K562 (cell line): ENCODE data around the gene GRIN1. TPM values are rescaled to one million over a fixed set of nuclear protein-coding genes. Genes with fewer than 3 reads are reported as not detected.

Source experiments
- GABPB1 ChIP-seq: sonication (generic); formaldehyde crosslinking; IDR thresholded peaks from 2 replicates; pipeline ENCODE4 v1.8.0; 2022; ENCODE audit warnings: mild to moderate bottlenecking, missing genetic modification reagents
- GTF2F1 ChIP-seq: IDR thresholded peaks from 2 replicates; pipeline ENCODE4 v1.6.1; 2011; ENCODE audit warnings: low read depth, low read length, improper control_type of control experiment
- KDM5B ChIP-seq: fragments of 200-600 bp; sonication (generic); IDR thresholded peaks from 2 replicates; pipeline ENCODE4 v1.6.1; 2012; ENCODE audit warnings: low read depth, mild to moderate bottlenecking, moderate library complexity, low read length, control low read depth, inconsistent platforms; ENCODE audit not compliant: insufficient replicate concordance
- PHB2 ChIP-seq: fragments of 450-650 bp; IDR thresholded peaks from 2 replicates; pipeline ENCODE4 v1.6.1; 2017; ENCODE audit warnings: low read depth
- POLR2G ChIP-seq: fragments of 200-400 bp; formaldehyde crosslinking; IDR thresholded peaks from 2 replicates; pipeline ENCODE4 v1.6.1; 2017; ENCODE audit warnings: low read depth, mild to moderate bottlenecking, antibody characterized with exemption, low read length, moderate library complexity
- TCF3 ChIP-seq: sonication (generic); formaldehyde crosslinking; IDR thresholded peaks from 2 replicates; pipeline ENCODE4 v1.4.0; 2020; ENCODE audit warnings: mild to moderate bottlenecking, missing genetic modification reagents
- TCF7L2 ChIP-seq: fragments of 150-350 bp; IDR thresholded peaks from 2 replicates; pipeline ENCODE4 v1.6.1; 2016; ENCODE audit warnings: low read depth, mild to moderate bottlenecking, low read length, moderate library complexity
- ZBTB7A ChIP-seq: IDR thresholded peaks from 2 replicates; pipeline ENCODE4 v1.6.1; 2011; ENCODE audit warnings: low read depth, mild to moderate bottlenecking, low read length, moderate library complexity, borderline replicate concordance; ENCODE audit not compliant: control insufficient read depth
- ZNF431 ChIP-seq: sonication (generic); formaldehyde crosslinking; IDR thresholded peaks from 2 replicates; pipeline ENCODE4 v1.8.0; 2022; ENCODE audit warnings: mild to moderate bottlenecking, missing genetic modification reagents
- polyA plus RNA-seq, 8 experiments: library from polyadenylated mRNA; depleted of rRNA in 4 of 8; stranded (reverse) in 5 of 8; unstranded in 3 of 8; fragments of >200 nt; fragmentation: Nextera tagmentation in 2 of 8; fragmentation: Illumina TruSeq in 1 of 8; extraction: Ambion mirVana in 2 of 8; extraction: Trizol in 1 of 8; gene quantifications; 2 replicates each; pipeline versions ENCODE4 v1.2.1 to v1.2.3, GENCODE V29; 2011 to 2014; ENCODE audit warnings: inconsistent platforms in 1 of 8, missing spikeins in 1 of 8
- total RNA-seq, 7 experiments: library from RNA; depleted of rRNA in 6 of 7; stranded (reverse); fragments of >200 nt in 6 of 7; fragmentation: Illumina TruSeq in 2 of 7; extraction: Trizol in 2 of 7; gene quantifications; 2 replicates each; pipeline versions ENCODE4 v1.2.1 to v1.2.3, GENCODE V29; 2011 to 2021; ENCODE audit warnings: low replicate concordance in 1 of 7
- TF ChIP-seq, protein P1 (sequence below): sonication (generic); formaldehyde crosslinking; IDR thresholded peaks from 2 replicates; pipeline ENCODE4 v1.9.0; 2022; ENCODE audit warnings: mild to moderate bottlenecking, missing genetic modification reagents
- TF ChIP-seq, protein P2 (sequence below): fragments of 250-450 bp; sonication (Bioruptor Pico); IDR thresholded peaks from 2 replicates; pipeline ENCODE4 v1.5.0; 2021
- TF ChIP-seq, protein P3 (sequence below): sonication (generic); formaldehyde crosslinking; IDR thresholded peaks from 2 replicates; pipeline ENCODE4 v1.8.1; 2023; ENCODE audit warnings: mild to moderate bottlenecking, missing genetic modification reagents, moderate library complexity
- TF ChIP-seq, protein P4 (sequence below), 2 experiments: fragments of 450-650 bp in 1 of 2; sonication (generic) in 1 of 2; formaldehyde crosslinking in 1 of 2; IDR thresholded peaks; 2 replicates each; pipeline versions ENCODE4 v1.7.1 to v1.9.0; 2016 to 2022; ENCODE audit warnings: inconsistent platforms in 1 of 2, mild to moderate bottlenecking in 1 of 2, missing genetic modification reagents in 1 of 2

Gene GRIN1
- total and polyA plus RNA-seq, 9 of the 15 experiments (the other 6 are each of a cell fraction or from before 2014, with no cell fraction given): 0.03 to 0.35 (median 0.16) TPM; not detected in 6

DNA sequence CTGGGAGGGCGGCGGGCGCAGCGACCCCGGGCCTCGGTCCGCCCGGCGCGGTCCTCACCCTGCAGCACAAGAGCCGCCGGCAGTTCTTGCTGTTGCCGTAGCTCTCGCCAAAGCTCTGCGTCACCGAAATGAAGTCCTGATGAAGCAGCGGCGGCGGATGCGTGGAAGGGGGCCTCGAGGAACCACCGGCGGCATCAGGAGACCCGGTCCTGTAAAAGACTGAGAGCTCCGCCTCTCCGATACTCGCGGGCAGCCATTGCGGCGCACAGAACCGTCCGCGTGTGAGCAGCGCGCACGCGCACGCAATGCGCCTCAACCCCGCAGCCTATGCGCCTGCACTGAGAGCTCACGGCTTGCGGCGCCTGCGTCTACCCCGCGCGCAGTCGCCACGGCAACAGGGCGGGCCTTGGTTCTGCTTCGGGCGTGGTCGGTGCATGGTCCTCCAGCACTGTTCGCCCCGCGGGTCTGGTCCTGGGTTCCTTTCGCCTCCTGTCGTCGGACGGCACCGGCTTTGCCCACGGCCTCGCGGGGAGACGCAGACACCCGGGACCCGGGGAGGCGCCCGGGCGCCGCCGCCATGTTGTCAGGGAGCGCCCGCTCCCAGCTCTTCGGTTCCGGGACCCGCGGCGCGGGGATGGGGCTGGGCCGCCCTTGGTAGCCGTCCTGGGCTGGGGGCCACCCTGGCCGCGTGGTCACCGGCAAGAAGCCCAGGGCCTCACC, 9.3 kb upstream of the GRIN1 start (continued):
- TF ChIP-seq GABPB1 (CRISPR knock-in tag): peak; percentile 75
- TF ChIP-seq, protein P1, sequence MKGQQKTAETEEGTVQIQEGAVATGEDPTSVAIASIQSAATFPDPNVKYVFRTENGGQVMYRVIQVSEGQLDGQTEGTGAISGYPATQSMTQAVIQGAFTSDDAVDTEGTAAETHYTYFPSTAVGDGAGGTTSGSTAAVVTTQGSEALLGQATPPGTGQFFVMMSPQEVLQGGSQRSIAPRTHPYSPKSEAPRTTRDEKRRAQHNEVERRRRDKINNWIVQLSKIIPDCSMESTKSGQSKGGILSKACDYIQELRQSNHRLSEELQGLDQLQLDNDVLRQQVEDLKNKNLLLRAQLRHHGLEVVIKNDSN: 0 out of 2 replicates have a peak, but pooled peaks have one; percentile 7
- peak; percentile 78; the same call in 1 of the 2 replicates for TF ChIP-seq GTF2F1
- TF ChIP-seq TCF7L2: no peak
- TF ChIP-seq TCF3 (CRISPR knock-in tag): no peak
- TF ChIP-seq, protein P2, sequence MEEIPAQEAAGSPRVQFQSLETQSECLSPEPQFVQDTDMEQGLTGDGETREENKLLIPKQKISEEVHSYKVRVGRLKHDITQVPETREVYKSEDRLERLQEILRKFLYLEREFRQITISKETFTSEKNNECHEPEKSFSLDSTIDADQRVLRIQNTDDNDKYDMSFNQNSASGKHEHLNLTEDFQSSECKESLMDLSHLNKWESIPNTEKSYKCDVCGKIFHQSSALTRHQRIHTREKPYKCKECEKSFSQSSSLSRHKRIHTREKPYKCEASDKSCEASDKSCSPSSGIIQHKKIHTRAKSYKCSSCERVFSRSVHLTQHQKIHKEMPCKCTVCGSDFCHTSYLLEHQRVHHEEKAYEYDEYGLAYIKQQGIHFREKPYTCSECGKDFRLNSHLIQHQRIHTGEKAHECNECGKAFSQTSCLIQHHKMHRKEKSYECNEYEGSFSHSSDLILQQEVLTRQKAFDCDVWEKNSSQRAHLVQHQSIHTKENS (CRISPR knock-in tag): no peak
- TF ChIP-seq PHB2: no peak
- 0 out of 2 replicates have a peak, but pooled peaks have one; percentile 37 for TF ChIP-seq ZNF431 (CRISPR knock-in tag)
- TF ChIP-seq ZBTB7A: peak; percentile 49; the same call in 1 of the 2 replicates
- TF ChIP-seq, protein P3, sequence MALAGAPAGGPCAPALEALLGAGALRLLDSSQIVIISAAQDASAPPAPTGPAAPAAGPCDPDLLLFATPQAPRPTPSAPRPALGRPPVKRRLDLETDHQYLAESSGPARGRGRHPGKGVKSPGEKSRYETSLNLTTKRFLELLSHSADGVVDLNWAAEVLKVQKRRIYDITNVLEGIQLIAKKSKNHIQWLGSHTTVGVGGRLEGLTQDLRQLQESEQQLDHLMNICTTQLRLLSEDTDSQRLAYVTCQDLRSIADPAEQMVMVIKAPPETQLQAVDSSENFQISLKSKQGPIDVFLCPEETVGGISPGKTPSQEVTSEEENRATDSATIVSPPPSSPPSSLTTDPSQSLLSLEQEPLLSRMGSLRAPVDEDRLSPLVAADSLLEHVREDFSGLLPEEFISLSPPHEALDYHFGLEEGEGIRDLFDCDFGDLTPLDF (CRISPR knock-in tag): 0 out of 2 replicates have a peak, but pooled peaks have one; percentile 6
- TF ChIP-seq, protein P4, sequence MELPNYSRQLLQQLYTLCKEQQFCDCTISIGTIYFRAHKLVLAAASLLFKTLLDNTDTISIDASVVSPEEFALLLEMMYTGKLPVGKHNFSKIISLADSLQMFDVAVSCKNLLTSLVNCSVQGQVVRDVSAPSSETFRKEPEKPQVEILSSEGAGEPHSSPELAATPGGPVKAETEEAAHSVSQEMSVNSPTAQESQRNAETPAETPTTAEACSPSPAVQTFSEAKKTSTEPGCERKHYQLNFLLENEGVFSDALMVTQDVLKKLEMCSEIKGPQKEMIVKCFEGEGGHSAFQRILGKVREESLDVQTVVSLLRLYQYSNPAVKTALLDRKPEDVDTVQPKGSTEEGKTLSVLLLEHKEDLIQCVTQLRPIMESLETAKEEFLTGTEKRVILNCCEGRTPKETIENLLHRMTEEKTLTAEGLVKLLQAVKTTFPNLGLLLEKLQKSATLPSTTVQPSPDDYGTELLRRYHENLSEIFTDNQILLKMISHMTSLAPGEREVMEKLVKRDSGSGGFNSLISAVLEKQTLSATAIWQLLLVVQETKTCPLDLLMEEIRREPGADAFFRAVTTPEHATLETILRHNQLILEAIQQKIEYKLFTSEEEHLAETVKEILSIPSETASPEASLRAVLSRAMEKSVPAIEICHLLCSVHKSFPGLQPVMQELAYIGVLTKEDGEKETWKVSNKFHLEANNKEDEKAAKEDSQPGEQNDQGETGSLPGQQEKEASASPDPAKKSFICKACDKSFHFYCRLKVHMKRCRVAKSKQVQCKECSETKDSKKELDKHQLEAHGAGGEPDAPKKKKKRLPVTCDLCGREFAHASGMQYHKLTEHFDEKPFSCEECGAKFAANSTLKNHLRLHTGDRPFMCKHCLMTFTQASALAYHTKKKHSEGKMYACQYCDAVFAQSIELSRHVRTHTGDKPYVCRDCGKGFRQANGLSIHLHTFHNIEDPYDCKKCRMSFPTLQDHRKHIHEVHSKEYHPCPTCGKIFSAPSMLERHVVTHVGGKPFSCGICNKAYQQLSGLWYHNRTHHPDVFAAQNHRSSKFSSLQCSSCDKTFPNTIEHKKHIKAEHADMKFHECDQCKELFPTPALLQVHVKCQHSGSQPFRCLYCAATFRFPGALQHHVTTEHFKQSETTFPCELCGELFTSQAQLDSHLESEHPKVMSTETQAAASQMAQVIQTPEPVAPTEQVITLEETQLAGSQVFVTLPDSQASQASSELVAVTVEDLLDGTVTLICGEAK (IDR thresholded peaks at IDR 0.05): peak; percentile 14; the same call in 1 of the 2 replicates
- TF ChIP-seq, protein P4 (CRISPR knock-in tag; IDR thresholded peaks at IDR 0.05): no peak
- peak; percentile 57 for TF ChIP-seq KDM5B
- TF ChIP-seq POLR2G: peak; percentile 85
